ENCODE results near the gene ZNRF3. TPM values are rescaled to one million over a fixed set of nuclear protein-coding genes. Genes with fewer than 3 reads are reported as not detected.

Gene ZNRF3
- total and polyA plus RNA-seq, 2 experiments from 2014 or later, result 11.1 to 32.2 TPM

GRCh38 chr22:29105468-29105867 lies 222.1 kb downstream of the ZNRF3 start:
- no peak for TF ChIP-seq POLR2AphosphoS5 (IDR thresholded peaks at IDR 0.05; ENCODE audit: low read depth)
- TF ChIP-seq CREB1 (CRISPR knock-in tag; IDR thresholded peaks at IDR 0.05; ENCODE audit: low read depth), result no peak
- TF ChIP-seq ZNF114 (CRISPR knock-in tag; IDR thresholded peaks at IDR 0.05), result no peak
- TF ChIP-seq JUNB (IDR thresholded peaks at IDR 0.05; ENCODE audit: unreplicated experiment), result no peak
- no peak for TF ChIP-seq EZH2phosphoT487 (IDR thresholded peaks at IDR 0.05; ENCODE audit: unreplicated experiment)
- TF ChIP-seq REST (IDR thresholded peaks at IDR 0.05; ENCODE audit: unreplicated experiment), result no peak
- no peak for TF ChIP-seq ZNF462 (CRISPR knock-in tag; IDR thresholded peaks at IDR 0.05)
- no peak for TF ChIP-seq STAT1 (IDR thresholded peaks at IDR 0.05; ENCODE audit: unreplicated experiment)
- no peak for TF ChIP-seq NANOG (IDR thresholded peaks at IDR 0.05; ENCODE audit: borderline replicate concordance)
- TF ChIP-seq CTCF (conservative IDR thresholded peaks at IDR 0.05; ENCODE audit: low read depth in 2 of 2), result no peak
- TF ChIP-seq ETS1 (IDR thresholded peaks at IDR 0.05), result no peak
- no peaks in the 10 kb centered on the region for H3K27me3 ChIP-seq (ENCODE audit: insufficient read depth)
- Mint-ChIP-seq H3K4me1 (peaks cover 18% of the 10 kb centered on the region), H3K9me3 (no peaks in the 10 kb centered on the region), H3K27ac (no peak overlapping the region), H3K36me3 (ENCODE audit: low read depth) (no peaks in the 10 kb centered on the region; the same call in 2 of the 3 replicates), H3K27me3 (ENCODE audit: insufficient read depth, low read depth, poor library complexity) (peaks cover 4% of the 10 kb centered on the region), H3K4me3 (no peak overlapping the region)
- H3K27ac ChIP-seq (ENCODE audit: low read depth), result no peak overlapping the region
- no peaks in the 10 kb centered on the region for H3F3A ChIP-seq (replicated peaks; ENCODE audit: low read depth)
- no peaks in the 10 kb centered on the region; the same call in none of the 2 replicates for H3K4me1 ChIP-seq (ENCODE audit: insufficient read depth)
- H2AFZ ChIP-seq, result no peak overlapping the region
- H4K20me1 ChIP-seq (replicated peaks; ENCODE audit: insufficient read depth), result no peaks in the 10 kb centered on the region
- no peak overlapping the region for H3K4me3 ChIP-seq
- DNase-seq (ENCODE audit: low spot score) (no peak), ATAC-seq (no peak)
- no peaks in the 10 kb centered on the region for H3K79me2 ChIP-seq (replicated peaks; ENCODE audit: insufficient read depth)
- H3K9me2 ChIP-seq (ENCODE audit: insufficient read depth), result no peaks in the 10 kb centered on the region
- H3K4me2 ChIP-seq, result no peak overlapping the region
- H3K36me3 ChIP-seq (ENCODE audit: insufficient read depth), result no peaks in the 10 kb centered on the region
